Osteocyte (in vitro differentiated cells): ENCODE data around the gene HYAL3. TPM values are rescaled to one million over a fixed set of nuclear protein-coding genes. Genes with fewer than 3 reads are reported as not detected.

Experiments
- DNase-seq: peaks from one replicate; pipeline ENCODE4 v3.0.0; 2021; ENCODE audit warnings: mixed read lengths; ENCODE audit not compliant: unreplicated experiment; ENCODE audit errors: extremely low spot score
- H3K27ac Mint-ChIP-seq: one replicate; pipeline ENCODE4 v1.8.0; 2021; ENCODE audit warnings: mild to moderate bottlenecking, mixed read lengths; ENCODE audit not compliant: unreplicated experiment
- H3K27me3 Mint-ChIP-seq: one replicate; pipeline ENCODE4 v1.8.0; 2021; ENCODE audit warnings: mixed read lengths; ENCODE audit not compliant: unreplicated experiment
- H3K36me3 Mint-ChIP-seq: one replicate; pipeline ENCODE4 v1.8.0; 2021; ENCODE audit warnings: mixed read lengths; ENCODE audit not compliant: unreplicated experiment
- H3K4me1 Mint-ChIP-seq: one replicate; pipeline ENCODE4 v1.8.0; 2021; ENCODE audit warnings: mixed read lengths; ENCODE audit not compliant: unreplicated experiment
- H3K4me3 Mint-ChIP-seq: one replicate; pipeline ENCODE4 v1.8.0; 2021; ENCODE audit warnings: mild to moderate bottlenecking, moderate library complexity, mixed read lengths; ENCODE audit not compliant: unreplicated experiment
- H3K9me3 Mint-ChIP-seq: one replicate; pipeline ENCODE4 v1.8.0; 2021; ENCODE audit warnings: mixed read lengths; ENCODE audit not compliant: unreplicated experiment
- CTCF ChIP-seq: fragments of 200-600 bp; sonication (generic); IDR thresholded peaks from 2 replicates; pipeline ENCODE4 v1.5.0; 2021; ENCODE audit warnings: antibody characterized with exemption, mild to moderate bottlenecking, moderate library complexity
- total RNA-seq: library from RNA; stranded (reverse); gene quantifications from 2 replicates; pipeline ENCODE4 v1.2.1, GENCODE V29; 2021

Gene HYAL3
- total RNA-seq, 1 donor from 2014 or later, result 2.3 TPM

DNA sequence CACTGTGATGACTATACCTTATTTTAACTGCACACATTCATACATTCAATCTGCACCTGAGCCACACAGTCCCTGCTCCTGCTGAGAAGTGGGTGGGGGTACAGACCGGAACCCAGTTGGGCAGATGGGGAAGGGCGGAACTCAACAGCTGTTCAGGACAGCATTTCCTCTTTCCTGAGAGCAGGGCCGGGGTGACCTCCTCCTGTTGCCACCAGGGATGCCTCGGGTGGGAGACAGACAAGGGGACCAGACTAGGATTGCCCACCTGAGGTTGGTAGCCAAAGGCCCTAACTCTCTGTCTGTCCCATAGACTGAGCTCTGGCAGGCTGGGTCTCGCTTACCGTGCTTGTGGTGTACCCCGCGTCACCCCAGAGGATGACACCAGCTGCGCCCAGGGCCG lies 19.4 kb upstream of the HYAL3 start:
- H3K27ac Mint-ChIP-seq, result no peak overlapping the region
- DNase-seq, result no peak
- no peak overlapping the region for H3K4me3 Mint-ChIP-seq
- peaks cover 28% of the 10 kb centered on the region for H3K4me1 Mint-ChIP-seq
- H3K36me3 Mint-ChIP-seq, result peaks cover 7% of the 10 kb centered on the region
- no peak for TF ChIP-seq CTCF
- H3K27me3 Mint-ChIP-seq, result no peaks in the 10 kb centered on the region
- H3K9me3 Mint-ChIP-seq, result no peaks in the 10 kb centered on the region

DNA sequence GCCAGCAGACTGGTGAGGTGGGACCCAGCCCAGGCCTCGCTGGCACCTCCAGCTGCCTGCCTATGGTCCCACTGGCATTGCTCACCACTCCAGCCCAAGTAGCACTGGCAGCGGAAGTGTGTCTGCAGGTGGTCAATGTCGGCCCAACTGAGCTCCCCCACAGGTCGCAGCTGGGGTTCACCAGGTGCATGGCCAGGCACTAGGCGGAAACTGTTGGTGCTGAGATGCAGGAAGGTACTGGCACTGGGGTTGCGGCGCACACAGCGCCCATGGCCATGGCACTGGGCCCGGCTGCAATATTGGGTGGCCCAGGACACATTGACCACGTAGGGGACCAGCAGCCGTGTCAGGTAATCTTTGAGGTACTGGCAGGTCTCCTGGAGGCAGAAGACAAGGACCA lies 19.0 kb upstream of the HYAL3 start:
- no peak for TF ChIP-seq CTCF
- H3K36me3 Mint-ChIP-seq, result peaks cover 7% of the 10 kb centered on the region

GRCh38 chr3:50317300-50317699 lies 18.1 kb upstream of the HYAL3 start:
- Mint-ChIP-seq H3K27me3 (no peaks in the 10 kb centered on the region), H3K9me3 (no peaks in the 10 kb centered on the region), H3K4me1 (peaks cover 26% of the 10 kb centered on the region), H3K36me3 (peaks cover 7% of the 10 kb centered on the region), H3K27ac (no peak overlapping the region), H3K4me3 (no peak overlapping the region)
- DNase-seq, result no peak
- no peak for TF ChIP-seq CTCF

More for the DNA sequence above, 19.0 kb upstream of the HYAL3 start:
- Mint-ChIP-seq H3K4me3 (no peak overlapping the region), H3K9me3 (no peaks in the 10 kb centered on the region), H3K4me1 (peaks cover 28% of the 10 kb centered on the region), H3K27ac (no peak overlapping the region), H3K27me3 (no peaks in the 10 kb centered on the region)
- no peak for DNase-seq

- Mint-ChIP-seq H3K4me1 (peaks cover 23% of the 10 kb centered on the region), H3K36me3 (peaks cover 7% of the 10 kb centered on the region), H3K27me3 (no peaks in the 10 kb centered on the region), H3K27ac (peak overlapping the region; percentile 34), H3K4me3 (no peak overlapping the region), H3K9me3 (no peaks in the 10 kb centered on the region)
- no peak for TF ChIP-seq CTCF
- no peak for DNase-seq
These were observed 17.5 kb upstream of the HYAL3 start for GRCh38 chr3:50316657-50317242.

- DNase-seq, result no peak
- no peaks in the 10 kb centered on the region for H3K27me3 Mint-ChIP-seq
- H3K4me1 Mint-ChIP-seq, result peaks cover 15% of the 10 kb centered on the region
- no peaks in the 10 kb centered on the region for H3K9me3 Mint-ChIP-seq
- peaks cover 7% of the 10 kb centered on the region for H3K36me3 Mint-ChIP-seq
- H3K27ac Mint-ChIP-seq, result no peak overlapping the region
- H3K4me3 Mint-ChIP-seq, result no peak overlapping the region
- TF ChIP-seq CTCF, result no peak
These were observed 15.6 kb upstream of the HYAL3 start for GRCh38 chr3:50314816-50315215.
